Measurements from ENCODE around the gene IHH.

The IHH gene

GRCh38 chr2:219018286-219018685 is 42.4 kb downstream of the IHH start:
- DNase-seq = no peak

DNA sequence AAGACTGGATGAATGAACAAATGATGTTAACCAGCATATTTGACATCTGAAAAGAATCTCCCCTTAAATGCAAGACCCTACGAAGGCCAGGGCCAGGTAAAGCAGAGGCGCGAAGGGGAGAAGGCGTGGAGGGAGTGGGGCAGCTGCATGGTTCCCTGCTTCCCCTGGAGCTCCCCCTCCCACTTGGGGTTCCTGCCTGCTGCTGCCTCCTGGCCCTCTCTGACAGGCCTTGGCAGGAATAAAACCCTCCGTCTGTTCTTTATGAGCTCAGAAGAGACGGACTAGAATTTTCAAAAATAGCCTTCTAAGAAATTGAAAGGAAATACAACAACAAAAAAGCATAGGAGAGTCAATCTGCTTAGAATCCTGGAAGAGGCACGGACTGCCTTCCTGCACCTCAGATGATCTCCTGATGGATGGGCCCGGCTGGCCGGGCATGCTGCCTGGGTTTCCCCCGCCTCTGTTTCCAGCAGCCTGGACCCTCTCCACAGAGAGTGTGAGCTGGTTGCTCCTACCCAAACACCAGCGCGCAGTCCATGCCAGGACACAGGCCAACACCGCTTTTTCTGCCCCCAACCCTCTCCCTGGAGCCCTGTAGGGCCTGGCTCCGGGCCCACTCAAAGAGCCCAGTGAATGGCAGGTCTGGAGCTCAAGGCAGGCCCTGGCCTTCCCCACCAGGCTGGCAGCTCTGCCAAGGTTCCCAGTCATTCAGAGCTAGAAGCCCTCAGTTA is 43.4 kb downstream of the IHH start:
- no peak for DNase-seq

- DNase-seq = no peak
Measured at GRCh38 chr2:219016721-219017120, 44.0 kb downstream of the IHH start.

GRCh38 chr2:219010873-219011272 is 49.8 kb downstream of the IHH start:
- no peak for DNase-seq

- peak; percentile 28 for DNase-seq
Measured at GRCh38 chr2:219010162-219010756, 50.5 kb downstream of the IHH start.

- no peak for DNase-seq
Measured at GRCh38 chr2:219009294-219009693, 51.4 kb downstream of the IHH start.

All from NCI-H1105 treated with DMSO at 0.1 percent for 48 hours (cell line).